Chondrocyte (in vitro differentiated cells): ENCODE results near the gene DIP2C. TPM values are rescaled to one million over a fixed set of nuclear protein-coding genes. Genes with fewer than 3 reads are reported as not detected.

ENCODE experiments used
- DNase-seq: peaks from one replicate; pipeline ENCODE4 v3.0.0; 2021; ENCODE audit warnings: mixed read lengths, low spot score
- H3K27ac Mint-ChIP-seq: one replicate; pipeline ENCODE4 v1.8.0; 2021; ENCODE audit warnings: mild to moderate bottlenecking, moderate library complexity, mixed read lengths; ENCODE audit not compliant: unreplicated experiment
- H3K27me3 Mint-ChIP-seq: 2 replicates; pipeline ENCODE4 v1.8.0; 2021; ENCODE audit warnings: low read depth, mixed read lengths
- H3K36me3 Mint-ChIP-seq: 2 replicates; pipeline ENCODE4 v1.8.0; 2021; ENCODE audit warnings: low read depth, mixed read lengths
- H3K4me1 Mint-ChIP-seq: 2 replicates; pipeline ENCODE4 v1.8.0; 2021; ENCODE audit warnings: low read depth, mild to moderate bottlenecking, mixed read lengths
- H3K4me3 Mint-ChIP-seq: one replicate; pipeline ENCODE4 v1.8.0; 2021; ENCODE audit warnings: mild to moderate bottlenecking, moderate library complexity, mixed read lengths; ENCODE audit not compliant: unreplicated experiment
- H3K9me3 Mint-ChIP-seq: 2 replicates; pipeline ENCODE4 v1.8.0; 2021; ENCODE audit warnings: low read depth, mixed read lengths
- CTCF ChIP-seq: fragments of 200-600 bp; sonication (generic); IDR thresholded peaks from 2 replicates; pipeline ENCODE4 v1.5.0; 2021; ENCODE audit warnings: antibody characterized with exemption, mild to moderate bottlenecking, moderate library complexity
- total RNA-seq: library from RNA; stranded (reverse); gene quantifications from 3 replicates; pipeline ENCODE4 v1.2.1, GENCODE V29; 2021

The DIP2C gene
- total RNA-seq, 1 donor from 2014 or later = 47.9 TPM

- no peak for TF ChIP-seq CTCF
- no peaks in the 10 kb centered on the region for H3K36me3 Mint-ChIP-seq
- no peak overlapping the region for H3K4me3 Mint-ChIP-seq
- H3K27me3 Mint-ChIP-seq = no peaks in the 10 kb centered on the region
- no peak overlapping the region for H3K27ac Mint-ChIP-seq
- H3K9me3 Mint-ChIP-seq = no peaks in the 10 kb centered on the region
- DNase-seq = no peak
- peaks cover 45% of the 10 kb centered on the region for H3K4me1 Mint-ChIP-seq
Observed at GRCh38 chr10:557792-558328, 131.6 kb downstream of the DIP2C start.

- no peak overlapping the region for H3K4me3 Mint-ChIP-seq
- TF ChIP-seq CTCF = no peak
Observed at GRCh38 chr10:556971-557637, 132.4 kb downstream of the DIP2C start.

GRCh38 chr10:555682-556350 lies 133.7 kb downstream of the DIP2C start:
- no peak for TF ChIP-seq CTCF
- no peak overlapping the region for H3K27ac Mint-ChIP-seq
- no peaks in the 10 kb centered on the region for H3K27me3 Mint-ChIP-seq
- H3K4me1 Mint-ChIP-seq = peaks cover 31% of the 10 kb centered on the region
- no peak overlapping the region for H3K4me3 Mint-ChIP-seq
- DNase-seq = no peak
- H3K36me3 Mint-ChIP-seq = no peaks in the 10 kb centered on the region
- H3K9me3 Mint-ChIP-seq = no peaks in the 10 kb centered on the region

More at GRCh38 chr10:556971-557637, 132.4 kb downstream of the DIP2C start:
- Mint-ChIP-seq H3K27me3 (no peaks in the 10 kb centered on the region), H3K36me3 (no peaks in the 10 kb centered on the region), H3K27ac (no peak overlapping the region), H3K4me1 (peaks cover 39% of the 10 kb centered on the region), H3K9me3 (no peaks in the 10 kb centered on the region)
- no peak for DNase-seq

- Mint-ChIP-seq H3K27ac (no peak overlapping the region), H3K9me3 (no peaks in the 10 kb centered on the region), H3K4me1 (peaks cover 26% of the 10 kb centered on the region), H3K27me3 (no peaks in the 10 kb centered on the region), H3K36me3 (no peaks in the 10 kb centered on the region), H3K4me3 (no peak overlapping the region)
- TF ChIP-seq CTCF = no peak
- DNase-seq = no peak
Observed at GRCh38 chr10:555281-555680, 134.2 kb downstream of the DIP2C start.

- Mint-ChIP-seq H3K36me3 (no peaks in the 10 kb centered on the region), H3K4me3 (no peak overlapping the region), H3K4me1 (peaks cover 21% of the 10 kb centered on the region), H3K27ac (no peak overlapping the region), H3K9me3 (no peaks in the 10 kb centered on the region), H3K27me3 (no peaks in the 10 kb centered on the region)
- no peak for TF ChIP-seq CTCF
- no peak for DNase-seq
Observed at GRCh38 chr10:554182-554848, 135.2 kb downstream of the DIP2C start.
